Left lobe of liver (tissue), 2 donors: ENCODE results near the gene ARL4A. TPM values are rescaled to one million over a fixed set of nuclear protein-coding genes. Genes with fewer than 3 reads are reported as not detected.
"Not testable (repeated sequence)": the region's sequence is repeated elsewhere in the genome, so short reads cannot be mapped to it uniquely, and the experiment has no call there.

Source experiments
- ATAC-seq: fragments of 200-7000 bp; cut with Tn5 transposase; one replicate; pipeline ENCODE4 v1.9.1; 2020; ENCODE audit warnings: mild to moderate bottlenecking, moderate library complexity
- DNase-seq: peaks from one replicate; pipeline ENCODE4 v3.0.0-alpha.2; 2020; ENCODE audit warnings: low spot score
- total RNA-seq: library from RNA; stranded (reverse); gene quantifications from one replicate; pipeline ENCODE4 v1.2.1, GENCODE V29; 2021
- donor health status: DM: no; HTN: no; CAD: no; lungs with moderate emphysema.
- donor health status: DM: no; HTN: yes; CAD: no.

ARL4A gene, protein sequence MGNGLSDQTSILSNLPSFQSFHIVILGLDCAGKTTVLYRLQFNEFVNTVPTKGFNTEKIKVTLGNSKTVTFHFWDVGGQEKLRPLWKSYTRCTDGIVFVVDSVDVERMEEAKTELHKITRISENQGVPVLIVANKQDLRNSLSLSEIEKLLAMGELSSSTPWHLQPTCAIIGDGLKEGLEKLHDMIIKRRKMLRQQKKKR
- total RNA-seq: 5.8 TPM

DNA sequence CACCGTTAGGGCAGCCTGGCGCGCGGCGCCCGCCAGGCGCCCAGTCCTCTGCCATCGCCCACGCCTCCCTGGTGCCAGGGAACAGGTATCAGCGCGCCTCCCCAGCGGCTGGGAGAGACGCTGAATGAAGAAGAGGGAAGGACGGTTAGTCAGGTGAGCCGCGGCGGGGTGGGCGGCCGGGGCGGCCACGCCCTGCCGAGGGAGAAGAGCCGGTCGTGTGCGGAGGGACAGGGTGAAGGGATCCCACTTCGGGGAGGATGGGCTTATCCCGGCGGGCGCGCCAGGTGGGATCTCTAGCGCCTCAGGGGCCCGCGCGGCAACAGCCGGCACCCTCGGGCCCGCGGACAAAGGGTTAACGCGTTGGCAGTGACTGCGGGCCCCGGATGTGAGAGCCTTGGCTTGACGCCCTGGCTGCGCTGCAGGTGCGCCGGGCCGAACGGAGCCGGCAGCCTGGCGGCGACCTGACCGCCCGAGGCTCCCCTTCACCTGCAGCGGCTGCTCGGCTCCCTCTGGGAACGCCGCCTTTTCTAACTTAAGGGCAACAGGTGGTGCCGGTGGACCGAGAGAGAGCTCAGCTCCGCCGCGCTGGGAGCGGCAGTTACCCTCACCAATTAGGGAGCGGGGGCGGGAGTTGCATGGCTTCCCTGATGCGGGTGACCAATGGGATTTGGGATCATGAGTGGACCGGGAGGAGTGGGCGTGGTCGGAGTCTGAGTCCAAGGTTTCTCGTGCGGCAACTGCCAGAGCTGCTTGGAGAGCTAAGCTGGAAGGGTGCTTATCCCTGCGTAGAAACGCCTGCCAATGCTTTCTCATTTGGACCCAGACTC is at the start of gene ARL4A:
TSS of gene ARL4A (plus strand) at position 743 of the 827 bp plus-strand sequence. CDS start 622 bp downstream, outside the sequence.
- ATAC-seq (peak; percentile 89), DNase-seq (peak; percentile 99)

DNA sequence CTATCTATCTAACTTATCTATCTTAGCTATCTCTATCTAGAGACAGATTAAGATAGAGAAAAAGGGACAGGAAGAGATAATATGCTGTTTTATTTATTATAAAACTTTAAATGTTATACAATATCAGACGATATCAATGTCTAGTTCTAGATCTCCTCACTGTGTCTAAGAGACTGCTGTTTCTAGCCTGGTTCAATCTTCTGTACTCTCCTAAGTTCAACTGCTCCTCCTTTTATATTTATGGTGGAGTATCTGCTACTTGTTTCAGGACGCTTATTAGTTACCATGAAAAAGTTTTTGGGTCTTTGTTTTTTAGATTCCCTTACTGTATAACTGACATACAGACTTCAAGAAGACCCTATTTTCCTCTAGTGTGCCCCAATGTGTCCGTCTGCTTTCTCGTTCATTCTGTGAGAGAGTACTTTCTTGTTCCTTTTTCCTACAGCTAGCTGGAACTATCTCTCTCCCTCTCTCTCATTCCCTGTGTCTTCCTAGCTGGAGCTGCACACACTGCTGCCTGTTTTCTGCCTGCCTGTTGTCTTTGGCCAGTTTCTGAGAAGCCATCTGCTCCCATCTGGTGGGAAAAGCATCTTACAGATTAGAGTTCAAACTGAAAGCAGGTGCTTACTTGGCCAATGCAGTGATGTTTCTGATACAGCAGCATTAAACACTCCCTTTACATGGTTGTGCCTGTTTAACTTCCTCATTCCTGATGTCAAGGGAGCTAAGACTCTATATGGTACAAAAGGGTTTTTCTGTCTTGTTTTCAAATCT is 49.4 kb upstream of the ARL4A start:
- ATAC-seq (no peak), DNase-seq (no peak)

GRCh38 chr7:12638851-12639456 is 48.5 kb upstream of the ARL4A start:
- ATAC-seq: peak; percentile 83
- no peak for DNase-seq

DNA sequence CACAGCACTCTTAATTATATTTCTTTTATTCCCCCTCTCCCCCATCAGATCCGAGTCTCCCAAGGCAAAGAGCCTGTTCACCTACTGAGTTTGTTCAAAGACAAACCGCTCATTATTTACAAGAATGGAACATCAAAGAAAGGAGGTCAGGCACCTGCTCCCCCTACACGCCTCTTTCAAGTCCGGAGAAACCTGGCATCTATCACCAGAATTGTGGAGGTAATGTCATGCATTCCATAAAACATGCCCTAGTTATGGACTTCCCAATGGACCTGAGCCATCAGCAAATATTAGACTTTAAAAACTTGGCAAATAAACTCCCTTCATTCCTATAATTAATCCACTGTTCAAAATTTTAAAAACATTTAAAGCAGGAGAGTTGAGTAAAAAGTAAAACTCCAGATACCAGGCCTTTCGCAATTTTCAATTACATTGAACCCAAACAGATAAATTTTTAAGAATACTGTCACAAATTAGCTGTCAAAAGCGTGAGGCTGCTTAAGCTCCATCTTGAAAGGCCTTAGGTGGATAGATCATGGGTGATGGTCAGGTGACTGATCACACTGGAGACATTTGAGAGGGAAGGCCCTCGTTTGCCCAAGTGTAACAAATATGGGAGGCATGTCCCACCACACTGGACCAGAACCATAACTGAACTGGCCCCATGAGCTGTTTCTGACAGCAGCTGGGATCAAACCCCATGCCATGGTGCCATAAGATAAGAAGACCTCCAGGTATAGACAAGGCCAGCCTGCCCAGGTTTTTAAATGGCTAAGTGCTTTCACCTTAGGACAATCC is 46.9 kb upstream of the ARL4A start:
- DNase-seq (no peak), ATAC-seq (no peak)

GRCh38 chr7:12641196-12641595 is 46.2 kb upstream of the ARL4A start:
- ATAC-seq: no peak
- DNase-seq: no peak

DNA sequence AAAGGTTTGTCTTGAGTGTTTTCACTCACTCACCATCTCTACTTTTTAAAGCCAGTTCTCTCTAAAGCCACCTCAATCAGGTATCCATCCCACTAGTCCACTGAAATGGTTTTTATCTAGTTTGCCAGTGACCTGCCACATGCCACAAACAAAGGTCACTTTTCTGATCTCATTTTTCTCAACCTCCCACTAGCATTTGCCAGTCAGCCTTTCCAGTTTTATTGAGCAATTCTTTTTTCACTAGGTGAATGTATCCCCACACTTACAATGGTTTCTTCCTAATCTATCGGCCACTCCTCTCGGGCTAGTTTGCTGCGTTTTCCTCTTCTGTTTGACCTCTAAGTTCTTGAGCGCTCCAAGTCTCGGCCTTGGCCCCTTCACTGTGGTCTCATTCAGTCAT is 44.9 kb upstream of the ARL4A start:
- ATAC-seq (no peak), DNase-seq (no peak)

DNA sequence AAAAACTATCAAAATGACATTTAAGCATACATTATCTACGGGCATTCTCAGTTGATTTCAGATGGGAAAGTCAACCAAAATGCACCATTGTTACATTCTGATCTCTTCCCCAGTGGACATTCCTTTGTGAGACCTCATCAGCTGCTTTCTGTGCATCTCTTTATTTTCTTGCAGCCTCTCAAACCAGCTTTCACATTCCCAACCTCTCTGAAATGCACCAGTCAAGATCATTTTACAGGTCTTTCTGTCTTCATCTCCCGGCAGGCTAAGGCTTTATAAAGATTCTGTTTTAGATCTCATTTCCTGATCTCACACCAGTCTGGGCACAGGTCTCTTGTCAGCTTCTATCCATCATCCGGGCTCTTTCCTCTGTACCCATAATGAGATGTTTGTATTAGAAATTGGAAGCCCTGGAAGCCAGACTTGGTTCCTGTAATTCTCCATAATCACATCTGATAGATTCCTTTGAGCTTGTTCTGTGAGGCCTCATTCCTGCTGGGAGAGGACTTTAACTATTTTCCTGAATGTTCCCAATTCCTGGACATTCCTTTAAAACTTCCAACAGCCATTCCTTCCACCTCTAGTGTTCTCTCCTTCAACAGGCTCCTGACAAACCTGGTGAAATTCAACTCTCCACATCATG is 44.3 kb upstream of the ARL4A start:
- DNase-seq: no peak
- no peak for ATAC-seq

DNA sequence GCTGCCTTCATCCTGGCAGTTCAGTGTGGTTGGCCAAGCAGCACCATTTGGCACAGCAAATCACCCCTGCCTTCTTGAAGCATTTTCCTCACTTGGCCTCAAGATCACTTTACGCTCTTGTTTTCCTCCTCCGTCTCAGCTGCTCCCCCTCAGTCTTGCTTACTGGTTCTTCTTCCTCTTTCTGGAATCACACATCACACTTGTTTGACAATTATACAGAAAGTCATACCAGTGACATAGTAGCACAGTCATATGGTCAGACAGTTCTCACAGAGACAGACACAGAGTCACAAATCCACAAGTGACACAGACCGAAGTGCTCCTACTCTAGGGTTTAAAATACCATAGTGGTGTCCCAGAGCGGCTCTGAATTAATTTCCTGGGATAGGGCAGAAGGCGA is 43.8 kb upstream of the ARL4A start:
- DNase-seq (no peak), ATAC-seq (no peak)

DNA sequence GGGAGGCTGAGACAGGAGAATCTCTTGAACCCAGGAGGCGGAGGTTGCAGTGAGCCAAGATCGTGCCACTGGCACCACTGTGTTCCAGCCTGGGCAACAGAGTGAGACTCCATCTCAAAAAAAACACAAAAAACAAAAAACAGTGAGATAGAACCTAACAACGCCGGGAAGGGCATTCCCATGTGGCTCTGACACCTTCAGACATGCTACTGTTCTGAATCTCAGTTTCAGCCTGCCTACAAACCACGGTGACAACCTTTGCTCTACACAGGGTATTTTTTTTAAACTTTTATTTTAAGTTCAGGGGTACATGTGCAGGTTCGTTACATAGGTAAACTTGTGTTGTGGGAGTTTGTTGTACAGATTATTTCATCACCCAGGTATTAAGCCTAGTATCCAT is 42.2 kb upstream of the ARL4A start:
- not testable (repeated sequence) for ATAC-seq, DNase-seq

- ATAC-seq (no peak), DNase-seq (no peak)
These were observed 41.3 kb upstream of the ARL4A start for GRCh38 chr7:12646139-12646538.

- DNase-seq: no peak
These were observed 39.8 kb upstream of the ARL4A start for GRCh38 chr7:12647364-12648219.

DNA sequence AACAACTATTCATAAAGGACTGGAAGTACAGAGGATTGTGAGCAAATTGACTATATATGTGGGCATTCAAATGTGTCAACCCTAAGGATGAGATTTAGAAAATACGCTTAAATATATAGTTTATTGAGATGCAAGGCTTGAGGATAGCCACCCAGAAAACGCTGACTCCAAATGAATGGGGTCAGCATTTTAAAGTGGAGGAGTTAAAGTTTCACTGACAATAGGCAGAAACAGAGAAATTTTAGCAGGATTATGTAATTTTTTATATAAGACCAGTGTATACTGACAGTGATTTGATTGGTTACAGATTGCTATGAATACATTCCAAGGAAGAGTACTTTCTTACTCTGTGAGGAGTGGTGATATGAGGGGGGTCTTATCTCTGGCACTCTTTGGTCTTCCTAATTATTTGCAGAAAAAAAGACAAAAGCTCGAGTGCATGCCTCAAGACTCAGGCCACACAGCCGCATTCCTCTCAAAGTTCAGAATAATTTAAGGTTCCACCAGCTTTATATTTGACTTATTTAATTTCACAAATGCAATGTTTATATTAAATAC is 38.6 kb upstream of the ARL4A start:
- DNase-seq (no peak), ATAC-seq (no peak)

More at GRCh38 chr7:12647364-12648219, 39.8 kb upstream of the ARL4A start:
- ATAC-seq: no peak

- DNase-seq (no peak), ATAC-seq (no peak)
These were observed 38.1 kb upstream of the ARL4A start for GRCh38 chr7:12649348-12649747.

DNA sequence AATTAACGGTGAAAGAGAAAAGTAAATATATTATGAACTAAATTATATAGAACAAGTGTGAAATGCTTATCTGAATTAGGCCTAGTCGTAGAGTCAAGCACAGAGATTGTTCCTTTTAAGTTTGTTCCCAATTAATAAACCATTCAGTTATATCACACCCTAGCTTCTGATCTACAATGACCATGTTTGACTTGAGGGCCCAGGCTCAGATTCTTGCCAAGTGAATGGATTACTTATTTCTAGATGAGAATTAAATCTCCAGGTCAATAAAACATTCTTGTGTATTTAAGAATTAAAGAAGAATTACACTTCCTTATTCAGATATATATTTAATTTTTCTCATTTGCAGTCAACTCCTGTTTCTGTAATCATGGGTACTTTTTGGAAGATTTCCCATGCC is 37.4 kb upstream of the ARL4A start:
- no peak for ATAC-seq
- no peak for DNase-seq

GRCh38 chr7:12653110-12653509 is 34.3 kb upstream of the ARL4A start:
- no peak for DNase-seq
- no peak for ATAC-seq

DNA sequence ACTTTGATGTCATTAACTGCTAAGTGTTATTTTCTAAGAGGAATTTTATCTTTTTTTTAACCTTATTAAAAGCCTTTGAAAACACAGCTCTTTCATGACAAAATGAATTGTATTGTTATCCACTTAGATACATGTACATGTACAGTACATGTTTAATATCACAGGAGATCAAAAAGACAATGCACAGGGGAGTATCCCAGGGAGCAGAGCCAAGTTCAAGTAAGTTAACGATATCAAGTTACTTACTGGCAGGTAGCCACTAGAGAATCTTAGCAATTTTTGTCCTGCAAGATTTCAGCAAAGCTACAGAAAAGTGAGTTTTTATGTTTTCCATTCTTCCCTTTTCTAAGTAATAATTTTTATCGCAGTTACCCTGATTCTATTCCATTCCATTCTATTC is 33.9 kb upstream of the ARL4A start:
- no peak for ATAC-seq
- no peak for DNase-seq

DNA sequence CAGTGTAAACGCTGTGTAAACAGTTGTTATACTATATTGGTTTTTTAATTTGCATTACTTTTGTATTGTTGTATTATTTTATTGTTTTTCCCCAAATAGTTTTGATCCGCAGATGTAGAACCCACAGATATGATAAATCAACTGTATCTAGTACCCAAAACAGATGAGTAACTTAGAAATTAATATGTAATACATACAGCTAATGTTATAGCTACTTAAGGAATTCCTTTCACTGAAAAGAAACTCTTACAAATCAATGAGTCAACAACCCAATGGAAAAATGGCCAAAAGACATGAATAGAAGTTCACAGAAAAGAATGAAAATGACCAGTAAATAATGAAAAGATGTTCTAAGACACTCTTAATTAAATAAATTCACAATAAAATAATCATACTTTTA is 32.3 kb upstream of the ARL4A start:
- no peak for DNase-seq
- no peak for ATAC-seq

GRCh38 chr7:12660423-12660822 is 27.0 kb upstream of the ARL4A start:
- DNase-seq, ATAC-seq: not testable (repeated sequence)

GRCh38 chr7:12660986-12661385 is 26.4 kb upstream of the ARL4A start:
- not testable (repeated sequence) for DNase-seq, ATAC-seq
